Esophagus muscularis mucosa (tissue), 4 donors: ENCODE data around the gene DNAH11. TPM values are rescaled to one million over a fixed set of nuclear protein-coding genes. Genes with fewer than 3 reads are reported as not detected.
"Not testable (repeated sequence)": the region's sequence is repeated elsewhere in the genome, so short reads cannot be mapped to it uniquely, and the experiment has no call there.

Experiments used
- DNase-seq: peaks from one replicate; pipeline ENCODE4 v3.0.0-alpha.2; 2017; ENCODE audit errors: extremely low spot score
- H3K27ac ChIP-seq, 4 donors: fragments of 200-600 bp; sonication (generic); replicated peaks in 1 of 4; 1 replicate in 3 of 4; 2 replicates in 1 of 4; pipeline ENCODE4 v1.5.1; 2016 to 2019; ENCODE audit warnings: mild to moderate bottlenecking in 1 of 4
- H3K27me3 ChIP-seq, 4 donors: fragments of 200-600 bp; sonication (generic); one replicate each; pipeline versions ENCODE4 v1.5.1 to v1.6.0; 2016 to 2019
- H3K36me3 ChIP-seq, 4 donors: fragments of 200-600 bp; sonication (generic); one replicate each; pipeline ENCODE4 v1.5.1; 2016 to 2019
- H3K4me1 ChIP-seq, 4 donors: fragments of 200-600 bp; sonication (generic); one replicate each; pipeline ENCODE4 v1.5.1; 2016 to 2019
- H3K4me3 ChIP-seq, 4 donors: fragments of 200-600 bp; sonication (generic); 1 replicate in 2 of 4; 2 replicates in 2 of 4; pipeline ENCODE4 v1.5.1; 2016 to 2019; ENCODE audit warnings: mild to moderate bottlenecking in 4 of 4, moderate library complexity in 1 of 4
- H3K9me3 ChIP-seq, 4 donors: fragments of 200-600 bp; sonication (generic); 1 replicate in 3 of 4; 2 replicates in 1 of 4; pipeline ENCODE4 v1.5.1; 2016 to 2019
- EP300 ChIP-seq: sonication (generic); formaldehyde crosslinking; IDR thresholded peaks from one replicate; pipeline ENCODE4 v1.6.1; 2017; ENCODE audit warnings: antibody characterized with exemption
- POLR2A ChIP-seq: fragments of 450-650 bp; IDR thresholded peaks from one replicate; pipeline ENCODE4 v1.6.1; 2017; ENCODE audit warnings: antibody characterized with exemption, moderate library complexity, mild to moderate bottlenecking, low read depth
- POLR2AphosphoS5 ChIP-seq, 2 donors: sonication (generic); formaldehyde crosslinking; IDR thresholded peaks; one replicate each; pipeline ENCODE4 v1.6.1; 2017; ENCODE audit warnings: antibody characterized with exemption in 2 of 2
- WGBS: methylation state at CpG from one replicate; pipeline ENCODE4 v1.1.5; 2018; 5-methylcytosine and 5-hydroxymethylcytosine counted together
- intact Hi-C: fragments of 100-400 bp; cut with DNase I; formaldehyde crosslinking; loops from one replicate; pipeline ENCODE4 v1.15.1; 2023
- total RNA-seq, 4 donors: library from RNA; depleted of rRNA; stranded (reverse); fragments of >200 nt; gene quantifications; one replicate each; pipeline versions ENCODE4 v1.1.0 to v1.2.1, GENCODE V29; 2016
- TF ChIP-seq, protein P1 (sequence below), 3 experiments: fragments of 200-600 bp in 2 of 3; fragments of 450-650 bp in 1 of 3; sonication (generic) in 2 of 3; IDR thresholded peaks; one replicate each; pipeline ENCODE4 v1.5.1; 2017 to 2019; ENCODE audit warnings: antibody characterized with exemption in 3 of 3, mild to moderate bottlenecking in 2 of 3, moderate library complexity in 1 of 3

The DNAH11 gene
- total RNA-seq, 4 donors from 2014 or later = 8.7 to 16.6 (median 13.1) TPM

DNA sequence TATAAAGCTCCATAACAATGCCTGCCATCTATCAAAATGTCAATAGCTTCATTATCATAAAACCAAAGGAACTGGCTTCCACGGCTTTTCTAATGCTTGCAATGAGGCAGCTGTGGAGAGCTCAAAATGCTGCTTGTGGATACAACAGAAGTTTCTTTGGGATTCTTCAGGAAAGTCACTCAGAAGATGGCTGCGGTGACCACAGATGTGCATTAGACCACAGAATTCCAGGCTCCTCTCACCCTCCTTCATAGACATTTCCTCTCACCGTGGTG lies 325.7 kb downstream of the DNAH11 start:
- TF ChIP-seq POLR2A (no peak), EP300 (no peak), POLR2AphosphoS5 (IDR thresholded peaks at IDR 0.05) (no peak)
- TF ChIP-seq, protein P1, sequence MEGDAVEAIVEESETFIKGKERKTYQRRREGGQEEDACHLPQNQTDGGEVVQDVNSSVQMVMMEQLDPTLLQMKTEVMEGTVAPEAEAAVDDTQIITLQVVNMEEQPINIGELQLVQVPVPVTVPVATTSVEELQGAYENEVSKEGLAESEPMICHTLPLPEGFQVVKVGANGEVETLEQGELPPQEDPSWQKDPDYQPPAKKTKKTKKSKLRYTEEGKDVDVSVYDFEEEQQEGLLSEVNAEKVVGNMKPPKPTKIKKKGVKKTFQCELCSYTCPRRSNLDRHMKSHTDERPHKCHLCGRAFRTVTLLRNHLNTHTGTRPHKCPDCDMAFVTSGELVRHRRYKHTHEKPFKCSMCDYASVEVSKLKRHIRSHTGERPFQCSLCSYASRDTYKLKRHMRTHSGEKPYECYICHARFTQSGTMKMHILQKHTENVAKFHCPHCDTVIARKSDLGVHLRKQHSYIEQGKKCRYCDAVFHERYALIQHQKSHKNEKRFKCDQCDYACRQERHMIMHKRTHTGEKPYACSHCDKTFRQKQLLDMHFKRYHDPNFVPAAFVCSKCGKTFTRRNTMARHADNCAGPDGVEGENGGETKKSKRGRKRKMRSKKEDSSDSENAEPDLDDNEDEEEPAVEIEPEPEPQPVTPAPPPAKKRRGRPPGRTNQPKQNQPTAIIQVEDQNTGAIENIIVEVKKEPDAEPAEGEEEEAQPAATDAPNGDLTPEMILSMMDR (IDR thresholded peaks at IDR 0.05) = no peak
- Histone ChIP-seq H3K4me3 (no peak overlapping the region), H3K4me1 (no peaks in the 10 kb centered on the region), H3K27me3 (no peaks in the 10 kb centered on the region), H3K36me3 (peaks cover 0 to 3% (median 0%) of the 10 kb centered on the region in 4 donors), H3K9me3 (no peaks in the 10 kb centered on the region), H3K27ac (no peak overlapping the region)
- intact Hi-C loops = no loop called here
- DNase-seq = no peak
- WGBS = 73% methylated on average over 3 of the region's 3 CpGs

DNA sequence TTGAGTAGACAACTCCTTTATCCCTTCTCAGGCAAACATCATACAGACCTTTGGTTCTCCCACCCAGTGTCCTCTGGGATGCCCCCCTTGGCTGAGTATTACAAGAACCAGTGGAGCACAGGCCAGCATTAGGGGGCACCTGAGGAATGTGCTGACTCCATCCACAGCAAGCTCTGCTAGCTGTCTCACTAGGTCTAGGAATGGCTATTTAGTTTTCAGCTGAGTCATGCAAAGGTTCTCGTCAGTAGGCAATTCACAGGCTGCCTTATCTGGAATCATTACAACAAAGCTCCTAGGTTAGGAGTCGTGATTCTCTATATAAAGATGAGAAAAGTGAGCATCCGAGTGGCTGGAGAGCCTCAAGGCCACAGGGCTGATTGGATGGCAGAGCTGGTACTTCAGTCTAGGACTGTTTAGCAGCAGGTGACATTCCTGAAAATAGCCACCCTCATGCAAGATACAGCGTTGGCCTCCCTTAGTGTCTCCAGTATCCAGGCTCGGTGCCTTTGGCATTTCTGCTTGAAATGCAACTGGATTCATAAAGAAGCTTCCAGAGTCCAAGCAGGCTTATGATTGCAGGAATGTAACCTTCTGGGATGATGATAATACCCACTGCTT lies 327.1 kb downstream of the DNAH11 start:
- H3K27ac ChIP-seq = no peak overlapping the region
- H3K36me3 ChIP-seq = peaks cover 0 to 7% (median 0%) of the 10 kb centered on the region in 4 donors
- H3K4me3 ChIP-seq = no peak overlapping the region
- no peaks in the 10 kb centered on the region for H3K4me1 ChIP-seq
- 83% methylated on average over 5 of the region's 5 CpGs for WGBS
- TF ChIP-seq POLR2A = no peak
- TF ChIP-seq POLR2AphosphoS5 (IDR thresholded peaks at IDR 0.05) = no peak
- TF ChIP-seq, protein P1 (IDR thresholded peaks at IDR 0.05) = no peak
- no peak for TF ChIP-seq EP300
- intact Hi-C loops = no loop called here
- no peaks in the 10 kb centered on the region for H3K27me3 ChIP-seq
- H3K9me3 ChIP-seq = no peaks in the 10 kb centered on the region
- no peak for DNase-seq

DNA sequence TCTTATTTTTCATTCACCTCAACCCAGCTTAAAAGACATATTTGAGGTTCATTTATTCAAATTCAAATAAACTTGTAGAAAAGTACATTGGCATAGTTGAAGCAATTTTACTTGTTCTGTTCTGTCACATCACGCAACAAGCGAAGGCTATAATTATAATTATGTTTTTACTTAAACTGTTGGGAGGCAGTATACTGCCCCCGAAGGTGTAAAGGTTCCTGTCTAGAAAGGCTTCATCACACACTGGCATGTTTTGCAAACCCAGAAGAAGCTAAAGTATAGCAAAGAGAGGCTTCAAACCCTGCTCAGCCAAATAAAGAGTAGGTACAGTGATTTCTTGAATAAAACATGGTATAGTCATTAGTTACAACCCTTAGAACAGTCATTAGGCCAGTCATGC lies 340.2 kb downstream of the DNAH11 start:
- DNase-seq = no peak
- H3K4me1 ChIP-seq = no peaks in the 10 kb centered on the region
- intact Hi-C loops = no loop called here
- H3K27me3 ChIP-seq = no peaks in the 10 kb centered on the region
- TF ChIP-seq POLR2A (no peak), POLR2AphosphoS5 (IDR thresholded peaks at IDR 0.05) (no peak), EP300 (no peak)
- TF ChIP-seq, protein P1 (IDR thresholded peaks at IDR 0.05) = no peak
- no peak overlapping the region for H3K4me3 ChIP-seq
- H3K27ac ChIP-seq = no peak overlapping the region
- no peaks in the 10 kb centered on the region for H3K9me3 ChIP-seq
- 89% methylated on average over 3 of the region's 3 CpGs for WGBS
- no peaks in the 10 kb centered on the region for H3K36me3 ChIP-seq

DNA sequence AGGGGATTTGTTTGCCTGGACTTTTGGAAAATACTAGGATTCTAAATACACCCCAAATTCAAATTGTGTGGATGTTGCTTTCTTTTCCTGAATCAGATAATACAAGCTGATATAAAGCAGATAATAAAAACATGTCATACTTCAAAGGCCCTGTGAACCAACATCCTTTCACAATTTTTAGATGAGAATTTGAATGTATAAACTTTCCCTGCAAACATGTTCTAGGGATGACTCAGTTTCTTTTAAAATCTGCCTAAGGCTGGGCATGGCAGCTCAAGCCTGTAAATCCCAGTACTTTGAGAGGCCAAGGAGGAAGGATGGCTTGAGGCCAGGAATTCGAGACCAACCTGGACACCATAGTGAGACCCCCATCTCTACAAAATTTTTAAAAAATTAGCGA lies 340.7 kb downstream of the DNAH11 start:
- H3K4me1 ChIP-seq, H3K36me3 ChIP-seq, H3K9me3 ChIP-seq, H3K27me3 ChIP-seq, H3K4me3 ChIP-seq, H3K27ac ChIP-seq, DNase-seq, intact Hi-C loops: not testable (repeated sequence)
- 100% methylated on average over 2 of the region's 2 CpGs for WGBS

DNA sequence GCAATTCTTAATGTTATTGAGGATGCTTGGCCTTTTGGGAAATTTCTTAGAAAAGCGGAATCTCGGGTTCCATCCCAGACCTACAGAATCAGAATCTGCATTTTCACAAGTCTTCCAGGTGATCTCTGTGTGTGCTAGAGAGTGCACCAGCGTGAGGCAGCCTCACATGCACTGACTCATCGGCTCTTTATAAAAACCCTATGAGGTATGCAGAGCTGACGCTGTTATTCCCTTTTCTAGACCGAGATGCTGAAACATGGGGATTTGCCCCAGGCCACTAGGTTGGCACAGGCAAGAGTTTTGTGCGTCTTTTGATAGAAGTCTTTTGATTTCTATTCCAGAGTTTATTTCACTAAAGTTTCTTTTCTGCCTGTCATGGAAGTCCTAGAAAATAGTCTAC lies 341.7 kb downstream of the DNAH11 start:
- Histone ChIP-seq H3K9me3 (no peaks in the 10 kb centered on the region), H3K27ac (no peak overlapping the region), H3K4me1 (no peaks in the 10 kb centered on the region), H3K36me3 (no peaks in the 10 kb centered on the region), H3K27me3 (no peaks in the 10 kb centered on the region), H3K4me3 (no peak overlapping the region)
- intact Hi-C loops = no loop called here
- no peak for DNase-seq
- WGBS = 91% methylated on average over 7 of the region's 7 CpGs
- TF ChIP-seq, protein P1 (IDR thresholded peaks at IDR 0.05) = no peak
- no peak for TF ChIP-seq POLR2A
- TF ChIP-seq EP300 = no peak
- no peak for TF ChIP-seq POLR2AphosphoS5 (IDR thresholded peaks at IDR 0.05)
